ENCODE measurements around the gene SCN10A.

The SCN10A gene

GRCh38 chr3:38823722-38824121 lies 7.7 kb upstream of the SCN10A start:
- Histone ChIP-seq H3K4me2 (ENCODE audit: low read length) (no peak overlapping the region), H3K4me3 (ENCODE audit: low read depth, low read length) (no peak overlapping the region), H3K4me1 (no peaks in the 10 kb centered on the region), H2AFZ (no peak overlapping the region), H3K9me3 (ENCODE audit: control insufficient read depth, low read length) (no peaks in the 10 kb centered on the region), H3K27ac (no peak overlapping the region), H3K36me3 (ENCODE audit: control insufficient read depth, insufficient read depth, low read length) (no peaks in the 10 kb centered on the region), H3K79me2 (no peaks in the 10 kb centered on the region), H3K27me3 (ENCODE audit: control insufficient read depth, insufficient read depth, low read length) (no peaks in the 10 kb centered on the region), H3K9ac (no peak overlapping the region)
- TF ChIP-seq CTCF (IDR thresholded peaks at IDR 0.05), result no peak

GRCh38 chr3:38823186-38823585 lies 7.2 kb upstream of the SCN10A start:
- Histone ChIP-seq H3K4me3 (ENCODE audit: low read depth, low read length) (no peak overlapping the region), H3K4me1 (no peaks in the 10 kb centered on the region), H3K27ac (no peak overlapping the region), H3K4me2 (ENCODE audit: low read length) (no peak overlapping the region), H3K36me3 (ENCODE audit: control insufficient read depth, insufficient read depth, low read length) (no peaks in the 10 kb centered on the region), H3K79me2 (no peaks in the 10 kb centered on the region), H3K9me3 (ENCODE audit: control insufficient read depth, low read length) (no peaks in the 10 kb centered on the region), H2AFZ (no peak overlapping the region), H3K9ac (no peak overlapping the region), H3K27me3 (ENCODE audit: control insufficient read depth, insufficient read depth, low read length) (no peaks in the 10 kb centered on the region)
- no peak for TF ChIP-seq CTCF (IDR thresholded peaks at IDR 0.05)

- H3K4me3 ChIP-seq (ENCODE audit: low read depth, low read length), result no peak overlapping the region
- no peaks in the 10 kb centered on the region for H3K79me2 ChIP-seq
- no peak overlapping the region for H3K9ac ChIP-seq
- H3K27ac ChIP-seq, result no peak overlapping the region
- H2AFZ ChIP-seq, result no peak overlapping the region
- H3K36me3 ChIP-seq (ENCODE audit: control insufficient read depth, insufficient read depth, low read length), result no peaks in the 10 kb centered on the region
- peaks cover 5% of the 10 kb centered on the region for H3K27me3 ChIP-seq (ENCODE audit: control insufficient read depth, insufficient read depth, low read length)
- H3K9me3 ChIP-seq (ENCODE audit: control insufficient read depth, low read length), result no peaks in the 10 kb centered on the region
- TF ChIP-seq CTCF (IDR thresholded peaks at IDR 0.05), result no peak
- H3K4me1 ChIP-seq, result no peaks in the 10 kb centered on the region
- no peak overlapping the region for H3K4me2 ChIP-seq (ENCODE audit: low read length)
These were observed 4.2 kb downstream of the SCN10A start for GRCh38 chr3:38811822-38812221.

GRCh38 chr3:38805765-38806386 lies 10.1 kb downstream of the SCN10A start:
- H3K27me3 ChIP-seq (ENCODE audit: control insufficient read depth, insufficient read depth, low read length), result no peaks in the 10 kb centered on the region
- no peak overlapping the region for H3K9ac ChIP-seq
- H2AFZ ChIP-seq, result no peak overlapping the region
- no peaks in the 10 kb centered on the region for H3K4me1 ChIP-seq
- TF ChIP-seq CTCF (IDR thresholded peaks at IDR 0.05), result no peak
- no peak overlapping the region for H3K27ac ChIP-seq
- H3K4me2 ChIP-seq (ENCODE audit: low read length), result no peak overlapping the region
- no peaks in the 10 kb centered on the region for H3K36me3 ChIP-seq (ENCODE audit: control insufficient read depth, insufficient read depth, low read length)
- H3K4me3 ChIP-seq (ENCODE audit: low read depth, low read length), result no peak overlapping the region
- no peaks in the 10 kb centered on the region for H3K79me2 ChIP-seq
- no peaks in the 10 kb centered on the region for H3K9me3 ChIP-seq (ENCODE audit: control insufficient read depth, low read length)

- Histone ChIP-seq H3K4me3 (ENCODE audit: low read depth, low read length) (no peak overlapping the region), H3K27ac (no peak overlapping the region), H3K9ac (no peak overlapping the region), H3K4me1 (no peaks in the 10 kb centered on the region), H2AFZ (no peak overlapping the region), H3K4me2 (ENCODE audit: low read length) (no peak overlapping the region), H3K27me3 (ENCODE audit: control insufficient read depth, insufficient read depth, low read length) (no peaks in the 10 kb centered on the region), H3K36me3 (ENCODE audit: control insufficient read depth, insufficient read depth, low read length) (no peaks in the 10 kb centered on the region), H3K9me3 (ENCODE audit: control insufficient read depth, low read length) (peaks cover under 1% of the 10 kb centered on the region), H3K79me2 (no peaks in the 10 kb centered on the region)
- no peak for TF ChIP-seq CTCF (IDR thresholded peaks at IDR 0.05)
These were observed 11.0 kb downstream of the SCN10A start for GRCh38 chr3:38805004-38805403.
